Stimulated activated naive CD4-positive, alpha-beta T cell treated with Interleukin-2 at 50 U/mL for 16 hours (primary cell): Measurements from ENCODE around the gene DMKN.
A peak's percentile ranks its signal among the peaks of the same experiment; 100 is the strongest.

Experiments
- DNase-seq: peaks from one replicate; lab custom pipeline; 2025; lab: John Stamatoyannopoulos, UW

The DMKN gene, protein sequence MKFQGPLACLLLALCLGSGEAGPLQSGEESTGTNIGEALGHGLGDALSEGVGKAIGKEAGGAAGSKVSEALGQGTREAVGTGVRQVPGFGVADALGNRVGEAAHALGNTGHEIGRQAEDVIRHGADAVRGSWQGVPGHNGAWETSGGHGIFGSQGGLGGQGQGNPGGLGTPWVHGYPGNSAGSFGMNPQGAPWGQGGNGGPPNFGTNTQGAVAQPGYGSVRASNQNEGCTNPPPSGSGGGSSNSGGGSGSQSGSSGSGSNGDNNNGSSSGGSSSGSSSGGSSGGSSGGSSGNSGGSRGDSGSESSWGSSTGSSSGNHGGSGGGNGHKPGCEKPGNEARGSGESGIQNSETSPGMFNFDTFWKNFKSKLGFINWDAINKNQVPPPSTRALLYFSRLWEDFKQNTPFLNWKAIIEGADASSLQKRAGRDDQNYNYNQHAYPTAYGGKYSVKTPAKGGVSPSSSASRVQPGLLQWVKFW

DNA sequence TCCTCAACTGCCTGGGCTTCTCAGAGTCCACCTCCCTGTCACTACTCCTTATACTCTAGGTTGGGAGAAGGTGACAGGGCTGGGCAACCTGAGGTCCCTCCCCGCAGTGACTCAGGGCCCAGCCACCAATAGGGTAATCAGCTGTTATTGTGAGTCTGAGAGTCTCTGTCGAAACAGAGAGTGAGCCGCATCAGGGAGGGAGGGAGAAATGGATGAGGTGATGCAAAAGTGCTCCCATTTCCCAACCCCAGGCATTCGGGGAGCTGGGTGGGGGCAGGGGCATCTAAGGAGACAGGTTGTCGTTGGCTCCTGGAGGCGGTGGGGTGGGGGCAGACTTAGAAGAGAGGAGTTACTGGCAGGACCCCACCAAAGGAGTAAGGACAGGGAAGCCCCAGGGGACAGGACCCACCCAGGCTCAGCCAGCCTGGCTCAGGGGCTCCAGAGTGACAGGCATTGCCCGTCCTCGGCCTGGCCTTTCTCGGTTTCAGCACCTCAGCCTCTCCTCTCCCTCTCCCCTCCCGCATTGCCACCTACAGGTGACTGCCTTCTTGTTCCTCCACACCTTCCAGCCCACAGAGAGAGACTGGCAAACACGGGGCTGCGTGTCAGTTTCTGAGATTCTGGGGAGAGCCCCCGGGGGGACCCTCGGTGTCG is at the start of gene DMKN:
Gene DMKN, minus strand, starts transcription at position 22 of the 654 bp plus-strand sequence. CDS start 174 bp downstream, outside the sequence.
- no peak for DNase-seq

DNA sequence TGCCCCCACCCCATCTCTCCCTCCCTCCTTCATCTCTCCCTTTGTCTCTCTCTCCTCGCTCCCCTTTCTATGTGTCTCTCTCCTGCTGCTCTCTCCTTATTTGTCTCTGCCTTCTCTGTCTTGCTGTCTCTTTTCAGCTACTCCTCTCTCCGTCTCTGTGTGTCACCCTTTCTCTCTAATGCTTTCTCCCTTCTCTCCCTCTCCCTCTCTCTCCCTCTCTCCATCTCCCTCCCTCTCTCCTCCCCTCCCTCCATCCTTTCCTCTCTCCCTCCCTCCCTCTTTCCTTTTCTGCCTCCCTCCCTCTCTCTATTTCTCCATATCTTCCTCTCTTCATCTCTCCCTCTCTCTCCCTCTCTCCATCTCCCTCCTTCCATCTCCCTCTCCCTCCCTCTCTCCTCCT is 49.3 kb upstream of the DMKN start:
- DNase-seq: no peak

DNA sequence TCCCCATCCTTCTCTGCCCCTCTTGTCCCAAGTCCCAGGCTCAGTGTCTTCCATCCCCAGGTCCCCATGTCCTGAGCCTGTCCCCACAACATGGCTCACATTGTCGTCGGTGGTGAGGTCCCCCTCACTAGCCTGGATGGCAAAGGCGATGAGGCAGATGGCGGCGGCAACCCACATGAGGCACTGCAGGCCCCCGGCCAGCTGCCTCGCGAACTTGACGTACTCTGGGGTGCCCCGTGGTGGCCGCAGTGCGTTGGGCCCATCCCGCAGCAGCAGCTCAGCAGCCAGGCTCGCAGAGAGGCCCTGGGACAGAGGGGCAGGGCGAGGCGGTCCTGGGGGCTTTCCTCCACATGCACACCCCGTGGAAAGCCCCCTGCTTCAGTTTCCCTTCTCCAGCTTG is 48.9 kb upstream of the DMKN start:
- no peak for DNase-seq

DNA sequence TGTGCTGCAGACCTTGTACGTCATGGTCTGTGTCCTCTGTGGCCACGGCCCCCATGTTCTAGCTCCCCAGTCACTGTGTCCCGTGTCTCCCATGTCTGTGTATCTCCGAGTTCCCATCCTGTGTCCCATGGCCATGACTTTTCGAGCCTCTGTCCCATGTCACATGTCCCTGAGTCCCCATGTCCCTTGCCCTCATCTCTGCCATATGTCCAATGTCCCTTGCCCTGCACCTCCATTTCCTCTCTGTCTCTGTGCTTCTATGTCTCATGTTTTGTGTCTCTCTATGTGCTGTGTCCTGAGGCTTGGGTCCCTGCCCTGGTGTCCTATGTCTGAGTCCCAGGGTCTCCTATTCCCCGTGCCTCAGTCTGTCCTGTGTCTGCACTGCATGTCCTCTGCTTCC is 48.0 kb upstream of the DMKN start:
- no peak for DNase-seq

DNA sequence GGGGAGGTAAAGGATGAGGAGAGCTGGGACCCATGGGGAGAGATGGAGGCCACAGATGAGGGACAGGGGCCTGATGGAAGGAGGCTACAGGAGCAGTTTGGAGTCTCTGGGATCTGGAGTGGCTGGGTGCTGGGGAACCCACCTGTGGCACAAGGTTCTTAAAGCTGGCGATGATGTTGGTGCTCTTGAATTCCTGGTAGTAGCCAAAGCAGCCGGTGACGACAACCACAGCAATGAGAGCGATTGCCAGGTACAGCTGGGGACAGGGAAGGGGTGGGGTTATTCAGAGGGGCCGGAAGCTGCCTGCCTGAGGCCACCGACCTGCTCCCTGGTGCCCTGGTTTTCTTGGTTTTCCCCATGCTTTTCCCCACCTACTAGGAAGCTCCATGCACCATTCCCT is 47.2 kb upstream of the DMKN start:
- DNase-seq: no peak

DNA sequence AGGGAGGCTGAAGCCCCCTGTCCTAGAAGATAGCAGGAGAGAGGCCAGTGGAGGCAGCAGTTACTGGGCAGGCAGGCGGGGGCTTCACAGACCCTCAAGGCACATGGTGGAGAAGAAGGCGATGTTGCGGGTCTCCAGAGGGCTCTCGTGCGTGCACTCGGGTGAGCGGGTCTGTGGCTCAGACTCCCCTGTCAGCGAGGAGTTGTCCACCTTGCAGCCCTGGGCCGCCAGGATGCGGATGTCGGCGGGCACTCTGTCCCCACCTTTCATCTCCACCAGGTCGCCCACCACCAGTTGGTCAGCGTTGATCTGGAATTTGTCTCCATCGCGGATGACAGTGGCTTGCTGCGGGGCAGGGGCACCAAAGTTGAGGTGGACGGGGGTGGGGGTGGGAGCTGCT is 46.8 kb upstream of the DMKN start:
- DNase-seq: no peak

DNA sequence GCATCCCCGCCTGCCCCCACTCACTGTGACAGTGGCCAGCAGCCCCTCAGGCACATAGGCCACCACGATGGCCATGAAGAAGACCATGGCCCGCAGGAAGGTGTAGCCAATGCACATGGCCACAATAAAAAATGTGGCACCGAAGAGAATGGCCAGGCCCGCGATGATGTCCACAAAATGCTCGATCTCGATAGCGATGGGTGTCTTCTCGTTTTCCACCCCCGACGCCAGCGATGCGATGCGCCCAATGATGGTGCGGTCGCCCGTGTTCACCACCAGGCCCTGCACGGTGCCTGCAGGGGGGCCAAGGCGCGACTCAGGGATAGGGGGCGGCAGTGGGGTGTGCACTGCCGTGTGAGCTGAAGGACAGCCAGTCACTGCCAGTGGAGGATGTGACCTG is 46.3 kb upstream of the DMKN start:
- DNase-seq: no peak

DNA sequence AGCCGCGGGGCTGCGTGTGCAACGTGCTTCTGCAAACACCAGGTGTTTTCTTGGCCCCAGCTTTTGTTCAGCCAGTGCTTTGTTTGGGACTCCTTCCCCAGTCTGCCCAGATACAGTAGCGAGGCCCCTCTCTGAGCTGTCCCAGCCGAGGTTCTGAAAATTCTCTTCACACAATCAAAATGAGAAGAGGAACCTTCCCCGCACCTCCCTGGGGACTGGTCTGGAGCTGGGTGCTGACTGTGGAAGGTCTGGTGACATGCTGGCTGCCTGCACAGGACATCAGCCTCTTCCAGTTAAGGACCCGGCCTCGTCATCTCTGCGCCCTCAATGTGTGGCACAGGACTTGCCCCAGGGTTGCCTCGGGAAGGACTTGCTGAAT is 45.8 kb upstream of the DMKN start:
- no peak for DNase-seq

DNA sequence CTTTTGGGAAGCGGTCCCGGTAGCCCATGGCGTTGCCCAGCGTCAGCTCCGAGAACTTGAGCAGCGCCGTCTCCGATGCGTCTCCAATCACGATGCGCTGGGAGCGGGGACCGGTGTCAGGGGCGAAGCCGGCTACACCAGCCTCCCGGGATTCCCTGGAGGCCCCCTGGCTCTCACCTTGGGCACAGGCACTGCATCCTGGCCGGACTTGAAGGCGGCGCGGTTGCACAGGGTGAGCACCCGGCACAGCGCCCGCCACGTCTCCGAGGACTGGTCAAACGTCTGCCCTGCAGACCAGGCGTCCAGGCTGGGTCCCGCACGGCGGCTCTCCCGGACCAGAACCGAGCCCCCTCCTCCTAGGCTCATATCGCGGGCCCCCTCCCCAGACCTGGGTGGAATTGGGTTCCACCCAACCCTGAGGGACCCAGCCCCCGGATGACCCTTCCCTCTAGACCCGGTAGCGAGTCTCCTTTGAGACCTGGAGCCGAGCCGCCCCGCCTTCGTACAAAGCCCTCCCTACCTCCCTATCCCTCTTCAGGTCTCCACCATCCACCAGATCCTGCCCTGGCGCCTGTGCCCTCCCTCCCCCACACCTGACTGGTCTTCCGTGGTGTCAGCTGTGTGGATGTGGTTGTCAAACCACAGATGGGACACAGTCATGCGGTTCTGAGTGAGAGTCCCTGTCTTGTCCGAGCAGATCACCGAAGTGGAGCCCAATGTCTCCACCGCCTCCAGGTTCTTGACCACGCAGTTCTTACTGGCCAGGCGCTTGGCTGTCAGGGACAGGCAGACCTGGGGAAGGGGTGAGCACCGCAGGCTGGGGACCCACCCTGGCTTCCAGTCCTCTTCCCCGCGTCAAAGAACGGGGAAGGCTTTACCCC is 45.2 kb upstream of the DMKN start:
- DNase-seq: no peak

DNA sequence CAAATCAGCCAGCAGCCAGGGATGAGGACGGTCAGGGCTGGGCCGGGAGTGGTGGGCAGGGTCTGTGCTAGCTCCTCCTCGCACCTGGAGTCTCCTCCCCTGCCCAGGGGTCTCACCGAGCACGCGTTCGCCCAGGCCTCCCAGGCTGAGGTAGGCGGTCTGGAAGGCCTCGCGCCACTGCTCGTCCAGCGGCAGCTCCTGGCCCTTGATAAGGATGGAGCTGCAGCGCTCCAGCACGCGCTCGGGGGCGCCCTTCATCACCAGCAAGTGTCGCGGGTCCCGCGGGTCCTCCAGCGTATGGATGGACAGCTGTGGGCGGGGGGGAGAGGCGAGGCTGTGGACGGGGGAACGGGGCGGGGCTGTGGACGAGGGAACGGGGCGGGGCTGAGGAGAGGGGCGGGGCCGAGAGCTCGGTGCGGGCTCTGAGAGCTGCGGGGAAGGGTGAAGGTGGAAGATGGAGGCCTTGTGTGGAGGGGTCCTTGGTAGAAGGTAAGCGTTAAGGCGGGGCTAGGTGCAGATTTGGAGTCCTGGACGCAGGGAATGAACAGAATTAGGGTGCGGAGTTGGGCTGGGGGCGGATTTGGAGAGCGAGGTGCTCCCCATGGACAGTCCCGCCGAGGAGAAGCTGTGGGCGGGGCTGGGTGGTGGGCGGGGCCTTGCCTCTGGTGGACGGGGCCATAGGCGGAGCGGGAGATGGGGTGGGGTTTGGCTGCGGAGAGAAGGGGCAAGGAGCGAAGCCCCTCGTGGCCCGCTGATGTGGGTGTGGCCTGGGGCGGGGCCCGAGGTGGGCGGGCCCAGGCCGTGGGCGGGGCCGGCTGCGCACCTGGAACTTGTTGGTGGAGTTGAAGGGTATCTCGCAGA is 44.3 kb upstream of the DMKN start:
- peak; percentile 19 for DNase-seq

DNA sequence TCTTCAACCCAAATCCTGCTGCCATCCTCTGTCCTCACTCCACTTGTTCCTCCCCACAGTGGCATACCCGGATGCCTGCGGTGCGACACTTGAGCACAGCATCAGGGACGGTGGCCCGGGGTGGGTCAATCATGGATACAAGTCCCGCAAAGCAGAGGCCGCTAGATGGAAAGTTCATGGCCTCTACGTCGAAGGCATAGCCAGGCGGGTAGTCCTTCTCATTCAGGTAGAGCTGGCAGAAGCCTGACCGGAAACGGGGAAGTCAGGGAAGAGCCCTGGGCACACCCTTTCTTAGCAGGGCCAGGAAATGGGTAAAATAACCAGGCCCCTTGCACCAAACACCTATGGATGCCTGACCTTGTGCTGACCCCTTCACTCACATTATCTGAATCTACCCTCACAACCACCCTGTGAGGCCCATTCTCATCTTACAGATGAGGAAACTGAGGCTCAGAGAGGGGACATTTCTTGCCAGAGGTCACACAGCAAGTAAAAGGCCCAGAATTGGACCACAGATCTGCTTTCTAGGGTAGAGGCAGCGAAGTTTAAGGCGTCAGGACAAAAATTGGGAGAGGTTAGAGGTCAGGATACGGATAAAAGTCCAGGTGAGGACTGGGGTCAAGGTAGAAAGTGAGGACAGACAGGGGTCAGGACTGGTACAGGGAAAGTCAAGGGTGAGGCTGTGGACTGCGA is 43.5 kb upstream of the DMKN start:
- DNase-seq: no peak

DNA sequence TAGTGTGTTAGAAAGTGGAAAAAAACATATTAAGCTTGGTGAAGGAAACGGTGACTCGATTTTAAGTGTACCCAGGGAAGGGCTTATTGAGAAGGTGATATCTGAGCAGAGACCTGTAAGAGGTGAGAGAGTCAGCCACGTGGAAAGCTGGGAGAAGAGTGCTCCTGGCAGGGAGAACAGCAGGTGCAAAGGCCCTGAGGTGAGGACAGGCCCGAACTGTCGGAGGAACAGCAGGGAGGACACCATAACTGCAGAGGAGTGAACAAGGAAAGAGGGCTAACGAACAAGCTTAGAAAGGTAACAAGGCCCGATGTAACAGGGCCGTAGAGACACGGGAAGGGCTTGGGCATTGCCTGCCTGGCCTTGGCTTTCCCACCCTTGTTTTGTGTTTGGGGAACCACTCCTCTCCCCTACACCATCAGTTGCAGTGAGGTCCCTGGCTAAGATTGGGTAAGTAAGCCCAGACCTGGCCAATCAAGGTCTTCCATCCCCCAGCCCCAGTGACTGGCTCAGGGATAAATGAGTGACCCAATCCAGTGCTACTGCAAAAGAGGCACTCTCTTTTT is 42.7 kb upstream of the DMKN start:
- DNase-seq: no peak

DNA sequence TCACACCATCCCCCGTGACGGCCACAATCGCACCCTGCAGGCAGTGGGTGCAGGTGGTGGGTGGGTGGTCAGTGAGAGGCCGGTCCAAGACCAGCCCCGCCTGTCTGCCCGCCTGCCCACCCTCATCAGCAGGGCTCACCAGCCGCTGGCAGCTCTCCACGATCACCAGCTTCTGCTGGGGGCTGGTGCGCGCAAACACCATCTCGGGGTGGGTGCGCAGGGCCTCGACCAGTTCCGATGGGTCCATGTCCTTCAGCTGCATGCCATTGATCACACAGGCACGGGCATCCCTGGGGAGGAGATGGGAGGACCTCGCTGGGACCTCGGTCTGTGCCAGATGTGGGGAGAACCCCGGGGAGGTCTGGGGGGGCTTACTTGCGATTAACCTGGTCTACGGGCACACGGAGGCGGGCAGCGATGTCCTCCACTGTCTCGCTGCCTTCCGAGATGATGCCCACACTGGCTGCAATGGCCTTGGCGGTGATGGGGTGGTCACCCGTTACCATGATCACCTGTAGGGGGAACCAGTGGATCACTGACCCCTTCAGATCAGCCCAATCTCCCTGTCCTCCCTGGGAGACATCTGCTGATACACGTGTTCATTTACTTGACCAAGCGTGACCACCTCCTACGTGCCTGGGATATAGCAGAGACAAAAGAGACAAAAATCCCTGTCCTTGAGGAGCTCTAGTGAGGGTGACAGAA is 42.0 kb upstream of the DMKN start:
- DNase-seq: no peak

DNA sequence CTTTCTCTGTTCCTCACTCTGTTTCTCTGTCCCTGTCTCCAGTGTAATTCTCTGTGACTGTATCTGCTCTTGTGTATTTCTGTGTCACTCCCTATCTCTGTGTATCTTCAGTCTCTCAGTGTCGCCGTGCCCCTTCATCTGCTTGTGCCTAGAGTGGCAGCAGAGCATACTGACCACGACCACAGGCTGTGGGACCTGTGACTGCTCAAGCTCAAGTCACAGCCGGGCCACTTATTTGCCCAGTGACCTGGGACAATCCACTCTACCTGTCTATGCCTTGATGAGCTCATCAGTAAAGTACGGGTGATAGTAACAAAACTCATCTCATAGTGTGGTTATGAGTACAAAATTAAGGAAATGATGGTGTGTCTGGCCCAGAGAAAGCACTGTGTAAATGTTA is 40.6 kb upstream of the DMKN start:
- no peak for DNase-seq

DNA sequence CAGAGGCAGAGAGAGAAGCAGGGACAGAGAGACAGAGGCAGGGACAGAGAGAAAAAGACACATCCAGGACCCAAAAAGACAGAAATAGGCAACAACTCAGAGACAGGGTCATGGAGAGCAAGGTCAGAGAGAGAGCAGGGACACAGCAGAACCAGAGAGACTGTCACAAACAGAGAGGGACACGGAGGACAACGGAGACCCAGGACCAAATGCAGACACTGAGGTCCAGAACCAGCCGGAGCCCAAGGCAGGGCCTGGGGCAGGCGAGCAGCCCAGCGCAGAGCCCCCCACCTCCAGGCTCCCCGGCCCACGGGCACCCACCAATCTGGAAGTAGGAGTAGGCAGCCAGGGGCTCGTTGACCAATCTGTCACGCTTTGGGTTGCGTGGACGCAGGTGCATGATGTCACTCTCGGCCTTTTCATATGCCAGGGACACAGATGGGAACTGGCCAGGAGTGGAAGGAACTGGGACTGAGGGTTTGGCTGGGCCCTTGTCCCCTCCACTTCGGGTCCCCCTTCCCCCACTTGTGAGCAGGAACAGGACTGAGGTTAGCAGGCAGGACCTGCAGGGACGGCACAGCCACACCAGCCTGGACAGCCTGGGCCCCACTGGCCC is 40.0 kb upstream of the DMKN start:
- no peak for DNase-seq

DNA sequence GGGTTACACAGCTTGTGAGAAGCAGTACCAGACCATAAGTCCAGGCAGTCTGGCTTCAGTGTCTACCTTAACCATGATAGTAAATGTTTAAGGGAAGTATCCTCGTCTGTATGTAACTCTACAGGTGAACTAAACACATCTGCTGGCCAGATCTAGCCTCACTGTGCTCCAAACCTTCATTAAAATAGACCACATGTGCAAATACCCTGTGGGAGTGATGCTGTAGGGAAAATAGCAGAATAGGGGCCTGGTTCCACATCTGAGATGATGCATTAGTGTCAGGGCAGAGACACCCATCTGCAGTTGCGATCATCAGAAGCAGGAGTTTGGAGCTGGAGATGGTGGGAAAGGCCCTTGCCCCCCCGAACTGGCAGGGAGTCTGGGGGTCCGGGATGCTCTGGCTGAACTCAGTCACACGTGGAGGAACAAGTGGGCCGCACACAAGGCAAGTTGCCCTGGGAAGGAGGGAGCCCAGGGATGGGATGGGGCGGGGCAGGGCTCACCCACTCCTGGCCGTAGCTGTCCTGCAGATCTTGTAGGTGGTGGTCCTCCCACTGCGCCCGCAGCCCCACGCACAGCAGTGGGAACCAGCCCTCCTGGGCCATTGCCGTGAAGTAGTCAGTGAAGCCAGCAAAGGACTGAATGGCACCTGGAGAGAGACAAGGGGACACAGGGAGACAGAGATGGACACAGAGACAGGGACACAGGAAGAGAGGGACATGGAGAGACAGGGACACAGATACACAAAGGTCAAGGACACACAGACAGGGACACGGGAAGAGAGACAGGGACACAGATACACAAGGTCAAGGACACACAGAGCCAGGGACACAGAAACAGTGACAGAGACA is 39.3 kb upstream of the DMKN start:
- no peak for DNase-seq

DNA sequence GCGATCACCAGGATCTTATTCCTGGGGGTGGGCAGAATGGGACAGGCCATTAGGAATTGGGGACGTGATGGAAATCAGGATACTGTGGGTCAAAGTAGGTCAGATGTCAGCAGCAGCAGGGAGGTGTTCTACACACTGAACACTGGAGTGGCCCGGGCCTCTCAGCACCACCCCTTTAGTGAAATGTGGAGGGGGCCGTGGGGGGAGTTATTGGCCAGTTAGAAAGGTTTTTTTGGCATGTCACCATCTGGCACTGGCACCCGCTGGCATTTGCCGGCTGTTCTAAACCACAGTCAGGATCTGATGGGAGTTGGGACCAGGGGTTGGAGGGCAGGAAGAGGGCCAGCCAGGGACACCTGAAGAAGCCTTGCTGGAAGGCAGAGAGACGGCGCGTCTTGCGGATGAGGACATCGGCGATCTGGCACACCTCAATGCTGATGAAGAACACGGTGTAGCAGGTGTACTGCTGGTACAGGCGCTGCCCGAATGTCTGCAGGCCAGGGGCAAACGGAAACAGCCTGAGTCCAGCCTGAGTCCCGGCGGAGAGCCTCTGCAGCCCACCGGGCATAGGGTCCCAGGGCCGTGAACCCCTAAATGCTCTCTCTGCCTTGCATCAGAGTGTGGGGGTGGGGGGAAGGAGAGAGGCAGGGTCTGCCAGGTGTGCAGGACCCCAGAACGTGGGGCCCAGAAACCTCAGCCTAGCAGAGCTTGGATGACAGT is 37.8 kb upstream of the DMKN start:
- DNase-seq: no peak
